Upper lobe of right lung (tissue), 1 donor: ENCODE results near the gene MAML2. TPM values are rescaled to one million over a fixed set of nuclear protein-coding genes. Genes with fewer than 3 reads are reported as not detected.

Experiments
- ATAC-seq: fragments of 200-7000 bp; cut with Tn5 transposase; one replicate; pipeline ENCODE4 v1.9.1; 2020; ENCODE audit warnings: mild to moderate bottlenecking, moderate library complexity
- DNase-seq: peaks from one replicate; pipeline ENCODE4 v3.0.0-alpha.2; 2020
- H3K27ac ChIP-seq: fragments of 200-600 bp; one replicate; pipeline ENCODE4 v1.8.0; 2022
- H3K27me3 ChIP-seq: fragments of 200-600 bp; one replicate; pipeline ENCODE4 v1.8.0; 2022; ENCODE audit warnings: mild to moderate bottlenecking
- H3K36me3 ChIP-seq: fragments of 200-600 bp; one replicate; pipeline ENCODE4 v1.8.0; 2022
- H3K4me1 ChIP-seq: fragments of 200-600 bp; one replicate; pipeline ENCODE4 v1.8.0; 2022
- H3K4me3 ChIP-seq: fragments of 200-600 bp; one replicate; pipeline ENCODE4 v1.8.0; 2022; ENCODE audit warnings: mild to moderate bottlenecking
- H3K9me3 ChIP-seq: fragments of 200-600 bp; one replicate; pipeline ENCODE4 v1.8.0; 2022
- intact Hi-C: fragments of 100-400 bp; cut with DNase I; formaldehyde crosslinking; loops from one replicate; pipeline ENCODE4 v1.11.0; 2022
- total RNA-seq: library from RNA; stranded (reverse); fragmentation: NEBNext Ultra II Directional; extraction: Animal tissue kit (Norgen Biotek cat#: 25700); gene quantifications from one replicate; pipeline ENCODE4 v1.2.1, GENCODE V29; 2021
- TF ChIP-seq, protein P1 (sequence below): fragments of 200-600 bp; IDR thresholded peaks from one replicate; pipeline ENCODE4 v1.8.0; 2022; ENCODE audit warnings: antibody characterized with exemption
- donor health status: DM: no; HTN: yes; CAD: no; lungs with severe emphysema.

Gene MAML2
- total RNA-seq, 1 donor from 2014 or later = 27.5 TPM

DNA sequence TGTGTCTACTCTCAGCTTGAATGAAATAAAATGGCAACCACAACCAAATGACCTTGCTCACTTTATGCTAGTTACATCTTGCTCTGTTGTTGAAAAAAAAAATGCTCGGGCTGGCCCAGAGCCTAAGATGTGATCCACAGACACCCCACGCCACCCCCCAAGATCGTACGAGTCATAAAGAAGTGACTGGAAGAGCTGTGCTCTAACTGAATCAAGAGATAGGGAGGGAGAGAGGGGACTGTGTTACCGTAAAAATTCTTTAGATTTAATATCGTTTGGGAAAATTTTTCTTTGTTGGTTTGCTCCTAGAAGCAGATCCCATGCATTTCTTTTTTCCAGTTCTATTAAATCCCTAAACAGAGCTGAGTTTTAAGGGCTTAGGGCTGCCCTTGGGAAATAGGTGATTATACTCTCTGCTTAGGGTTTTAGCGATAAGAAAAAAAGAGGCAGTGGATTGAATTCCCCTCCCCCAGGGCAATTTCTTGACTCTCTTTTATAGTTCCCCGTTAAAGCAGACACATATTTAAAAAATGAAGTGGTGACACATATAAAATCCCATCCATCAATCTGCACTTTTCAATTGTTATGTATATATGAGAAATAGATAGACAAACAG lies 14.5 kb downstream of the MAML2 start:
- Histone ChIP-seq H3K4me1 (peaks cover 54% of the 10 kb centered on the region), H3K4me3 (no peak overlapping the region), H3K27ac (no peak overlapping the region), H3K27me3 (no peaks in the 10 kb centered on the region), H3K36me3 (no peaks in the 10 kb centered on the region), H3K9me3 (no peaks in the 10 kb centered on the region)
- no peak for DNase-seq
- TF ChIP-seq, protein P1, sequence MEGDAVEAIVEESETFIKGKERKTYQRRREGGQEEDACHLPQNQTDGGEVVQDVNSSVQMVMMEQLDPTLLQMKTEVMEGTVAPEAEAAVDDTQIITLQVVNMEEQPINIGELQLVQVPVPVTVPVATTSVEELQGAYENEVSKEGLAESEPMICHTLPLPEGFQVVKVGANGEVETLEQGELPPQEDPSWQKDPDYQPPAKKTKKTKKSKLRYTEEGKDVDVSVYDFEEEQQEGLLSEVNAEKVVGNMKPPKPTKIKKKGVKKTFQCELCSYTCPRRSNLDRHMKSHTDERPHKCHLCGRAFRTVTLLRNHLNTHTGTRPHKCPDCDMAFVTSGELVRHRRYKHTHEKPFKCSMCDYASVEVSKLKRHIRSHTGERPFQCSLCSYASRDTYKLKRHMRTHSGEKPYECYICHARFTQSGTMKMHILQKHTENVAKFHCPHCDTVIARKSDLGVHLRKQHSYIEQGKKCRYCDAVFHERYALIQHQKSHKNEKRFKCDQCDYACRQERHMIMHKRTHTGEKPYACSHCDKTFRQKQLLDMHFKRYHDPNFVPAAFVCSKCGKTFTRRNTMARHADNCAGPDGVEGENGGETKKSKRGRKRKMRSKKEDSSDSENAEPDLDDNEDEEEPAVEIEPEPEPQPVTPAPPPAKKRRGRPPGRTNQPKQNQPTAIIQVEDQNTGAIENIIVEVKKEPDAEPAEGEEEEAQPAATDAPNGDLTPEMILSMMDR = no peak
- ATAC-seq = no peak
- intact Hi-C loops = no loop called here

GRCh38 chr11:96326959-96327358 lies 16.0 kb downstream of the MAML2 start:
- peaks cover 46% of the 10 kb centered on the region for H3K4me1 ChIP-seq
- H3K36me3 ChIP-seq = no peaks in the 10 kb centered on the region
- no peak overlapping the region for H3K4me3 ChIP-seq
- TF ChIP-seq, protein P1 = no peak
- intact Hi-C loops = no loop called here
- no peak for DNase-seq
- H3K27me3 ChIP-seq = no peaks in the 10 kb centered on the region
- no peaks in the 10 kb centered on the region for H3K9me3 ChIP-seq
- no peak overlapping the region for H3K27ac ChIP-seq
- ATAC-seq = no peak

GRCh38 chr11:96324912-96325311 lies 18.1 kb downstream of the MAML2 start:
- intact Hi-C loops = no loop called here
- ATAC-seq = peak; percentile 74
- H3K36me3 ChIP-seq = no peaks in the 10 kb centered on the region

GRCh38 chr11:96323642-96323985 lies 19.4 kb downstream of the MAML2 start:
- Histone ChIP-seq H3K9me3 (no peaks in the 10 kb centered on the region), H3K27ac (no peak overlapping the region), H3K27me3 (no peaks in the 10 kb centered on the region), H3K4me3 (no peak overlapping the region), H3K36me3 (no peaks in the 10 kb centered on the region), H3K4me1 (peaks cover 36% of the 10 kb centered on the region)
- intact Hi-C loops = no loop called here
- TF ChIP-seq, protein P1 = no peak
- ATAC-seq (no peak), DNase-seq (no peak)

More at GRCh38 chr11:96324912-96325311, 18.1 kb downstream of the MAML2 start:
- DNase-seq = no peak
- Histone ChIP-seq H3K9me3 (no peaks in the 10 kb centered on the region), H3K27me3 (no peaks in the 10 kb centered on the region), H3K4me3 (no peak overlapping the region), H3K27ac (peak overlapping the region; percentile 49), H3K4me1 (peaks cover 42% of the 10 kb centered on the region)
- TF ChIP-seq, protein P1 = no peak

DNA sequence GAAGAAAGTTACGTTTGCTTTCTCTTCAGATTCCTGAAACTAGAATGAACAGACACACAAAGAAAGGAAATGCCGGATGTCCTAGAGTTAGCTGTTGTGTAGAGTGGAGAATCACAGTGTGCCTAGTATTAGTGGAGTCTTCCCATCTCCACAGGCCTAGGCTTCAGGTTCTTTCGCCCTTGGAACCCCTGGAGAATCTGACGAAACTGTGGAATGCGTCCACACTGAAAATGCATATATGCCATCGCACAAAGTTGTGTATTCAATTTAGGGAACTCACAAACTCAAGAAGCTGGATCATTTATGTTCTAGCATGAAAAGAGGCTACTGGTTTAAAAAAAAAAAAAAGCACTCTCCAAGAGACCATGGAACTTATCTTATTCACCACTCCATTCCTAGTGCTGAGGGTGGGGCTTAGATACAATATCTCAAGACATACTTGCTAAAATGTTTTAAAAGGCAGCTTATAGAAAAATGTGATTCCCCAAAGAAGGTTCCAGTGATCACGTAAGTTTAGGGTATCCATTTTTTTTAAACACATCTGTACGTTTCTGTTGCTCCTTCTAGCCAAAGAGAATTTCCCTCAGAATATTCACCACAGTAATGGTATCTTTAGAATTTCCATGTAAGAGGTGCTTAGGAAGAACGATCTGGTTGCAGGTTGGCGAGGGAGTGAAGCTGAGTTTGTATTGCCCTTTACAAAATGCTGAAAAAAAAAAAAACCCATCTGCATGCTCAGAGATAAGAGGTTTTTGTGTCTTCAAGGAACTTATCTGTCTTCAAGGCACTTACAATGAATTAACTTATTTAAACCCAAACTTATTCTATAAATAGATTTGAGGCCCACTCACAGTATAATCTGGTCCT lies 20.0 kb downstream of the MAML2 start:
- Histone ChIP-seq H3K9me3 (no peaks in the 10 kb centered on the region), H3K4me1 (peaks cover 42% of the 10 kb centered on the region), H3K4me3 (no peak overlapping the region), H3K36me3 (no peaks in the 10 kb centered on the region), H3K27me3 (no peaks in the 10 kb centered on the region), H3K27ac (peak overlapping the region; percentile 24)
- DNase-seq = no peak
- ATAC-seq = no peak
- intact Hi-C loops = no loop called here
- TF ChIP-seq, protein P1 = no peak
